ENCODE measurements around the gene NIM1K. TPM values are rescaled to one million over a fixed set of nuclear protein-coding genes. Genes with fewer than 3 reads are reported as not detected.
"Not testable (repeated sequence)": the region's sequence is repeated elsewhere in the genome, so short reads cannot be mapped to it uniquely, and the experiment has no call there.

The NIM1K gene
- total and polyA plus RNA-seq, 2 of the 4 experiments (the other 2 are of a cell fraction): 0.54 to 0.68 TPM

GRCh38 chr5:43183101-43183500, 8.9 kb upstream of the NIM1K start:
- CTCF ChIA-PET: not testable (repeated sequence)

More at GRCh38 chr5:43183101-43183500, 8.9 kb upstream of the NIM1K start:
- H2BK5ac ChIP-seq (ENCODE audit: low read depth, low read length, poor library complexity, severe bottlenecking); H4K5ac ChIP-seq (ENCODE audit: low read depth, low read length); BruUV-seq (replicated peaks); H2AK9ac ChIP-seq (replicated peaks; ENCODE audit: low read depth, low read length, poor library complexity); H3K4me1 ChIP-seq (ENCODE audit: control insufficient read depth, insufficient read depth, low read length); dilution Hi-C loops (cut with HindIII; ENCODE audit: low sequenced_read_pairs, unreplicated experiment); H3K4me2 ChIP-seq (ENCODE audit: low read depth, low read length); DNase-seq; H3K4ac ChIP-seq (ENCODE audit: low read depth, low read length); H3K18ac ChIP-seq (ENCODE audit: low read depth, low read length); H3K9ac ChIP-seq (ENCODE audit: low read depth, low read length); H3K27me3 ChIP-seq (ENCODE audit: control insufficient read depth, insufficient read depth, low read length); in situ Hi-C loops (cut with MboI; ENCODE audit: low sequenced_read_pairs); H3K23ac ChIP-seq (ENCODE audit: low read depth, low read length); H3K4me3 ChIP-seq (ENCODE audit: insufficient read depth, low read depth, low read length); H4K8ac ChIP-seq (ENCODE audit: low read depth in 2 of 2, low read length in 2 of 2); H3K14ac ChIP-seq (replicated peaks; ENCODE audit: low read depth, low read length); H2BK15ac ChIP-seq (ENCODE audit: low read depth, low read length); H2BK20ac ChIP-seq (ENCODE audit: low read depth, low read length); H3K27ac ChIP-seq (ENCODE audit: insufficient read depth, low read length); POLR2A ChIA-PET (ENCODE audit: unreplicated experiment); H4K20me1 ChIP-seq (ENCODE audit: insufficient read depth, low read length); H4K91ac ChIP-seq (ENCODE audit: insufficient read depth, low read depth, low read length); H2AK5ac ChIP-seq (ENCODE audit: low read depth, low read length); H3K9me1 ChIP-seq (ENCODE audit: insufficient read depth, low read length); H3K36me3 ChIP-seq (ENCODE audit: control insufficient read depth, insufficient read depth, low read length); H2AFZ ChIP-seq (replicated peaks; ENCODE audit: low read length, poor library complexity); H3K79me1 ChIP-seq (ENCODE audit: low read depth in 1 of 2, low read length in 2 of 2); intact Hi-C loops (cut with micrococcal nuclease); H3K9me3 ChIP-seq (ENCODE audit: control insufficient read depth, insufficient read depth, low read length); ATAC-seq (ENCODE audit: low read depth); H3K56ac ChIP-seq (ENCODE audit: extremely low read depth, insufficient read depth, low read length); H2BK120ac ChIP-seq (ENCODE audit: low read depth, low read length): not testable (repeated sequence)
- 97% methylated on average over 6 of the region's 11 CpGs; no CpG with 5 or more reads in 1 of the 2 experiments for WGBS, 2 experiments (ENCODE audit: extremely low coverage in 2 of 2, insufficient read length in 1 of 2)

All from IMR-90 (cell line).